NOMO-1 treated with dmso at 0.1 percent for 144 hours (cell line): ENCODE measurements around the gene PRSS23.
"Not testable (repeated sequence)": the region's sequence is repeated elsewhere in the genome, so short reads cannot be mapped to it uniquely, and the experiment has no call there.

Experiments
- DNase-seq: peaks from one replicate; lab custom pipeline; 2025; ENCODE audit not compliant: unreplicated experiment; lab: John Stamatoyannopoulos, UW

The PRSS23 gene

DNA sequence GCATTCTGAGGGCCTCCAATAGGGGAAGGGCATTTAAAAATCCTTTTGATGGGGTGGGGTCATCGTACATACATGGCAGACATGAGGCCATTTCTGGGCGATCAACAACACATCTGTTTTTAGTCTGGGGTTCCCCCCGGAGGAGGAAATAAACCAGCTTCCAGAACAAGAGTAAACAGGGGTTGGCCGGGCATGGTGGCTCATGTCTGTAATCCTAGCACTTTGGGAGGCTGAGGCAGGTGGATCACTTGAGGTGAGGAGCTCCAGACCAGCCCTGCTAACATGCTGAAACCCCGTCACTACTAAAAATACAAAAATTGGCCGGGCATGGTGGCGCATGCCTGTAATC lies 12.0 kb downstream of the PRSS23 start:
- DNase-seq: no peak

DNA sequence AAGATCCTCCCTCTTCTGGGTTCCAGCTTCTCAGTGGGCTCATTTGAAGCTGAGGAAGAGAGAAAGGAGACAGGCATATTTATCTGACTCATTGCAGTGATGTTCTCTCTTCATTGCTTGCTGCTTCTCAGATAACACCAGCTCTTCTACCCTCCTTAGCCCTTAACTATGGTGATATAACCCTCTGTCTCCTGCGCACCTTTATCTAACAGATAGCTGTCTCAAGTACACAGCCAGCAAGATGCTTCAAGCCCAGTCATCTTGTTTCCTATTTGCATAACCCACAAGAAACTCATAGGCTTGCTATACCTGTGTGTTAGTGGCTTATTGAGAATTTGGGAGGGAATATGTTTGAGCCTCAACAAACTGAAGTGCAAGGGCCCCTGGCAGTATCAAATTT lies 12.6 kb downstream of the PRSS23 start:
- DNase-seq: no peak

DNA sequence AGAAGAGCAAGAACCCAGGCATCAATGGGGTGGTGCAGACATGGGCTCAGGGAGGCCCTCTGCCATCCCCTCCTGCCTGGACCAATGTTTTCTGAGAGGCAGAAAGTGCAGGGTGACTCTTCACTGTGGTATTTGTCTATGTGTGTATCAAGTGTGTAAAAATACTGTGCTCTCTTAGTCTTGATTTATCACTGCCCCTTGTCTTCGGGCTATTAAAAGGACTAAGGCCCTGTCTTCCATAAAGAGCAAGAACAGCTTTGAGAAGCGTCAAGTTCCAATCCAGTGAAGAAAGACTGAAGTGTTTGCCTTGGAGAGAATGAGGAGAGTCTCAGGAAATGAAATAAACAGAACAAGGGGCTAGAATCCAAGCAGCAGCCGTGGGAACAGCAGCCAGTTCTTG lies 14.4 kb downstream of the PRSS23 start:
- DNase-seq: no peak

DNA sequence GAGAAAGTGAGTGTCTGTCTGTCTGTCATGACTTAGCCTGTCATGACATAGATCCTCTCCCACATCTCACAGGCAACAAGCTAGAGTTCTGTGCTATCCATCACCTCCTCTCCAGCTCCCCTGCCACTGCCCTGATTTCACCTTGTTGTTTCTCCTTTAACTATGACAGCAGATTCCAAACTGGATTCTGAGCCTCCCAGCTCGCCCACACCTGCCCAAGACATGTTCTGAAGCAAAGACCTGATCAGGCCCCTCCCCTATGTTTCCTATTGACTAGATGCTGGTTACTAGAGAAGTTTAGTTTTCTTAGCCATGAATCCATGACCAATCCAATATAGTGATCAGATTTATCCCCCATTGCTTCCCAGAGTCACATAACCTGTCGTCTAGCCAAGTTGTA lies 15.4 kb downstream of the PRSS23 start:
- no peak for DNase-seq

DNA sequence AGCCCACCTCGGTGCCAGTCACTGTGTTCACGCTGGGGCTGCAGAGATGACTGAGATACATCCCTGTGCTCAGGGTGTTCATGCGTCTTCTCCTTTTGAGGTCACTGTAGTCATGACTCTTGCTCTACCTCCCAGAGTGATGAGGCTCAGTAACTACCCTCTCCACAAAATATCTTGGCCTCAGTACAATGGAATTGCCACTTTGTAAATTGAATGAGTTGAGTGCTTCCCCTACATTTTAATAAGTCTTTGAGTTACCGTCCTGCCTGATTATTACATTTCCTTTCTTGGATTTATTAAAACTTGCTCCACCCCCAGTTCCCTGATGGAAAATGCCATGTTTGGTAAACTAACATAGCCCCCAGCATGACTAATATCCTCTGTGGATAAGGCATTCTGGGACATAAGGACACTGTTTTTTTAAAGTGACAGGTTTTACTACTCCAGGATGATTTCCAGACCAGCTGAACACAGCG lies 15.9 kb downstream of the PRSS23 start:
- no peak for DNase-seq

DNA sequence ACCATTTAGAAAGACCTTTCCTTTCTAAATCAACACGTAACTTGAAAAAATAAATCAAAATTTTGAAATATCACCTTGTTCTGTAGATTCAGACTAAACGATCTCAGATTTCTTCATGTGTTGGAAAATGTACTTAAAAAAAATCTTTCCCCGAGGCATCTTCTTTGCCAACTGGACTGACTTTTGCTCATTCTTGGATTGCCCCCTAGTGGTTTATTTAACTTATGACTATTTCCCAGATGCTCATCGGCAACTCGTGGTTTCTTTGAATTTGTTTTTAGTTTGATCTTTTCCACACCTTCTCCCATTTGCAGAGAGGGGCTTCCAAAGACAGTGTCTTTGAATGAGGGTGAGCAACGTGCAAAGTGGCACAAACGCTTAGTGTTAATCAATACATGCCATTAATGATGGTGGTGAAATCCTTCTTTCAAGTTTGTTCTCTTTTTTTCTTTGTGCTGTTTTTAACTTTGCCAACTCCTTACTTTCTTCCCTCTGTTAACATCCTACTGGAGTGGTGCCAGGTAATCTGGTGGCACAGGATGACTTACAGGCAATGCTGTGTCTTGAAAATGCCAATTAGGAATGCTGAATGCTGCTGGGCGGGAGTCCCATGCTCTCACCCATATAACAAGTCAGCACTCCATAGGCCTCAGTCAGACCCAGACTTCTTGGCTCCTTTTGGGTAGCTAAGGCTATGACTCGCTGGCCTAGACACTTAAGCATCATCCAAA lies 18.3 kb downstream of the PRSS23 start:
- DNase-seq: peak; percentile 41

DNA sequence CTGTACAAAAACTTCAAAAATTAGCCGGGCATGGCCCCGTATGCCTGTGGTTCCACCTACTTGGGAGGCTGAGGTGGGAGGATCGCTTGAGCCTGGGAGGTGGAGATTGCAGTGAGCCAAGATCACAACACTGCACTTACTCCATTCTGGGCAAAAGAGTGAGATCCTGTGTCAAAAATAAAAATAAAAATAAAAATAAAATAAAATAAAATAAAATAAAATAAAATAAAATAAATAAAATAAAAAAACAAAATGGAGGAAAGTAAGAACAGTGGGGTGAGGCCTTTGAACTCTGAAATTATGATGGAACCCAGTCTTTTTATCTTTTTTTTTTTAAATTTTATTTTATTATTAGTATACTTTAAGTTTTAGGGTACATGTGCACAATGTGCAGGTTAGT lies 23.8 kb downstream of the PRSS23 start:
- DNase-seq: not testable (repeated sequence)

DNA sequence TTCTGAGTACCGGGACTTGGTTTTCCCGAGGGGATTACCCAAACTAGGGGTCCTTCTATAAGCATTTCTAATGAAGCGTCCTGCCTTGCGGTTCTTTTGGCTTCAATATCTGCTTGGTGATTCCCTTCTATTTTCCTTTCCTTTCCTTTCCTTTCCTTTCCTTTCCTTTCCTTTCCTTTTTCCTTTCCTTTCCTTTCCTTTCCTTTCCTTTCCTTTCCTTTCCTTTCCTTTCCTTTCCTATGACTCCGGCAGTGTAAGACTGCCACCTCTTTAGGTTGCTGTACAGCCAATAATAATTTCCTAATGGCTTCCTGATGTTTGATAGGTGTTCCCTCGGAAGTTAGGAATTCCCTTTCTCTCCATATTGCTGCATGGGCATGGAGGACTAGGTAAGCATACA lies 34.0 kb downstream of the PRSS23 start:
- not testable (repeated sequence) for DNase-seq

DNA sequence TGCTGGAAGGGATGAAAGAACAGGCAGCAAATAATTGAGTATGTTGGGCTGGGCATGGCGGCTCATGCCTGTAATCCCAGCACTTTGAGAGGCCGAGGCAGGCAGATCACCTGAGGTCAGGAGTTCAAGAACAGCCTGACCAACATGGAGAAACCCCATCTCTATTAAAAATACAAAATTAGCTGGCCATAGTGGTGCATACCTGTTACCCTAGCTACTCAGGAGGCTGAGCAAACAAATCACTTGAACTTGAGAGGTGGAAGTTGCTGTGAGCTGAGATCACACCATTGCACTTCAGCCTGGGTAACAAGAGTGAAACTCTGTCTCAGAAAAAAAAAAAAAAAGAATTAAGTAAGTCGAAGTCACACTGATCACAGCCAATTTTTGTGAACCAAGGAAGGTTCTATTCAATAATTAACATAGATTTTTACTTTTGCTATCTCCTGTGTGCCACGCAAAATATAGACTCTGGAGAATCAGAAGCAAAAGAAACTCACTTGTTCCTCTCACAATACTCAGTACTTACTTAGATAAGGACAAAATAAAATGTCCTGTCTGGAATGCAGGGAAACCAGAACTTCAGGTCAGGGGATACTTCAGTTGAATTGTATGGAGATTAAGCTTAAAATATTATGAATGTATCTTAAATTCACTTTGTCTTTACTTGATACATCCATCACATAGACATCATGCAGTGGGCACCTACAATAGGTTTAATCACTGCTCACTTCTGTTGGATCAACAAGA lies 44.6 kb downstream of the PRSS23 start:
- not testable (repeated sequence) for DNase-seq

DNA sequence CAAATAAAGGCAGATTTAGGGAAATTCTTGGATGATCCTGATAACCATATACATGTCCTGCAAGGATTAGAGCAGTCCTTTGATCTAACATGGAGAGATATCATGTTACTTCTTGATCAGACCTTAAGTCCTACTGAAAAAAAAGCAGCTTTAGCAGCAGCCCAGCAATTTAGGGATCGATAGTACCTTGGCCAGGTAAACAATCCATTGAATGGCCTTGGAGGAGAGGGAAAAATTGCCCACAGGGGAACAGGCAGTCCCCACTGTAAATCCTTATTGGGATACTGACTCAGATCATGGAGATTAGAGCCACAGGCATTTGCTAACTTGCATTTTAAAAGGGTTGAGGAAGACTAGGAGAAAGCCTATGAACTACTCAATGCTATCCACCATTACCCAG lies 47.8 kb downstream of the PRSS23 start:
- DNase-seq: no peak

DNA sequence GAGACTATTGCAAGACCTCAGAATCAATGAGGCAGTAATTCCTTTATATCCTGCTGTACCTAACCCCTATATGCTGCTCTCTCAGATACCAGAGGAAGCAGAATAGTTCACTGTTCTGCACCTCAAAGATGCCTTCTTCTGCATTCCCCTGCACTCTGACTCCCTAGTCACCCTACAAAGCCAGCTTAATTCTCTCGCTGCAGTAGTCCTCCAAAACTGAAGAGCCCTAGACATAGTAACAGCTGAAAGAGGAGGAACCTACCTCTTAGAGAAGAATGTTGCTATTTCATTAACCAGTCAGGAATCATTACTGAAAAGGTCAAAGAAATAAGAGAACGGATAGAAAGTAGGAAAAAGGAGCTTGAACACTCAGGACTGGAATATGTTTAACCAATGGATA lies 49.3 kb downstream of the PRSS23 start:
- no peak for DNase-seq
